ENCODE measurements around the gene NCR3LG1.

Gene NCR3LG1, protein sequence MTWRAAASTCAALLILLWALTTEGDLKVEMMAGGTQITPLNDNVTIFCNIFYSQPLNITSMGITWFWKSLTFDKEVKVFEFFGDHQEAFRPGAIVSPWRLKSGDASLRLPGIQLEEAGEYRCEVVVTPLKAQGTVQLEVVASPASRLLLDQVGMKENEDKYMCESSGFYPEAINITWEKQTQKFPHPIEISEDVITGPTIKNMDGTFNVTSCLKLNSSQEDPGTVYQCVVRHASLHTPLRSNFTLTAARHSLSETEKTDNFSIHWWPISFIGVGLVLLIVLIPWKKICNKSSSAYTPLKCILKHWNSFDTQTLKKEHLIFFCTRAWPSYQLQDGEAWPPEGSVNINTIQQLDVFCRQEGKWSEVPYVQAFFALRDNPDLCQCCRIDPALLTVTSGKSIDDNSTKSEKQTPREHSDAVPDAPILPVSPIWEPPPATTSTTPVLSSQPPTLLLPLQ

DNA sequence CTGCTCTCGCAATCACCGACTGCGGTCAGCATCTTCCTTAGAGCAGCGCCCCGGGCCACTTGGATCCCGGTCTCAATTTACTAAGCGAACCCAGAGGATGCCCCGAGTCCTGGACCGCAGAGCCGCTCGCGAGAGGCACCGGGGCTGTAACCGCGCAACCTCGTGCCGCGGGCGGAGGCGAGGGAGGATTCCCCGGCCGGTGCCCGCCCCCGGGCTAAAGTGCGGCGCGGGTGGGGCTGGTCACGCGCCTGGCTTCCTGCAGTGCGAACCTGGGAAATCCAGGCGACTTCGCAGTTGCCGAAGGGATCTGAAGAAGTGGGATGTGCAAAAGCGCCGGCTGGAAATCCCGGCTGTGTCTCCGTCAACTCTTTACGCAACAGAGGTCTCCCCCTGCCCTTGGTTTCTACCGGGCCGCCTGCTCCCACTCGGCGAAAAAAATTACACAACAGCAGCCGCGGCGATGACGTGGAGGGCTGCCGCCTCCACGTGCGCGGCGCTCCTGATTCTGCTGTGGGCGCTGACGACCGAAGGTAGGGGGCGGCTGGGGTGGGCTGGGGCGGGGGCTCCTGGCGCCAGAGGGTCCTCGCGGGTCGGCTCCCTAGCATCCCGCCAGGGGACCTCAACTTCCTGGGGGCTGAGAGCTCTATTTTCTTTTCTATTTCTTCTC is at the start of gene NCR3LG1:
Gene NCR3LG1 (plus strand): TSS at position 291 of the 667 bp plus-strand sequence. CDS start 170 bp downstream, at position 461.
- peak; percentile 9 for DNase-seq

DNA sequence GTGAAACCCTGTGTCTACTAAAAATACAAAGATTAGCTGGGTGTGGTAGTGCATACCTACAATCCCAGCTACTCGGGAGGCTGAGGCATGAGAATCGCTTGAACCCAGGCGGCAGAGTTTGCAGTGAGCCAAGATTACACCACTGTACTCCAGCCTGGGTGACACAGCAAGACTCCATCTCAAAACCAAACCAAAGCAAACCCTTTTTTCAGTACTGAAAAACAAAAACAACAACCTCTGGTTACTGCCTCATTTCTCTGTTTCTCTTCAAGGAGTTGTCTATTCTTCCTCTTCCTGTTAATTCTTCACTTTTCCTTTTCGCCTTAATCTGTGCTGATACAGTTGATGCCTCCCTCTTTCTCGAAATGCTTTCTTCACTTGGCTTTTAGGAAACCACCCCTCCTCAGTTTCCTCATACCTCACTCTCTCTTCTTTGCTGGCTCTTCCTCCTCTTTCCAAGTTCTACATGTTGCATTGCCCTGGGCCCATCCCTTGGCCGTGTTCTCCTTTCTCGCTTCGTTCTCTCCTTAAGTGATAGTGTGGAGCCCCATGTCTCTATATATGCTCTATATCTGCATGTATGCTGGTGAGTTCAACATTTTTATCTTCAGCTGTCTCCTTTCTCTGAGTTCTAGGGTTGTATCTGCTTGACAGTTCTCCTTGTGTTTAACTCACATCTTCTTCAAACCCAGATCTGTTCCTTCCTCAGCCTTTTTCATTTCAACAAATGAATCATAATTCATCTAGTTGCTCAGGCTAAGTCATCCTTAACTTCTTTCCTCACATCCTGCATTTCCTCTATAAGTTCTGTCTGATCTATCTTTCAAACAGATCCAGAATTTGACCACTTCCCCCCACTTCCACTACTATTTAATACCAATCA is 38.0 kb upstream of the NCR3LG1 start:
- DNase-seq, result no peak

DNA sequence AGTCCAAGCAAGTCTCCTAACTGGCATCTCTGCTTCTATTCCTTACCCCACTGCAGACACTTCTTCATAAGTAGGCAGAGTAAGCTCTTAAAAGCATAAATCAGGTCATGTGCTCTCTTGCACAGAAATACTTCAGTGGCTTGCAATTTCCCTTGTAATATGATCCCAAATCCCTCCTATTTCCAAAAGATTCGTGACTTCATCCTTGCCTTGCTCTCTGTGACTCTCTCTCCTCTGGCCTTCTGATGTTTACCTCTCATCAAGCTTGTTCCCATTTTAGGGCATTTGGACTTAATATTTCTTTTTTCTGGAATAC is 37.4 kb upstream of the NCR3LG1 start:
- DNase-seq, result no peak

DNA sequence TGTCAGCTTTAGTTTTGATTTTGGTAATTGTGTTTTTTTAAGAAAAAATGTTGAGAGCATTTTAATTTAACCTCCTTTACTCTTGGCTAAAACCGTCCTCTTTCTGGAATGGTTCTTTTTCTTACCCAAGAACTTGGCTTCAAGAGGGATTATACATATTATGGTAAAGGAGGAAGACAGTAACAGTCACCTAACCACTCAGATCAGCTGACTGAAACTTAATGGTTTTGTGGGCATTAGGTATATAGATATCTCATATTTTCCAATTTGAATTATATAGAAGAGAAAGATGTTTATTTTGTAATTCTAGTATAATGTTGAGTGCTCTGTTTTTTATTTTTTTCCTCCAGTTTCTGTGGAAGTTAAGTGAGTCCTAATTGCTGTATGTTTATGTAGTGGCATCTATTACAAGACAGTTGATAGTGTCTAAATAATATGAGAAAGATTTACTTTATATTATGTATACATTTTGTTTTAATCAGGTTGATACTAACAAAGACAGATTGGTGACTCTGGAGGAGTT is 36.6 kb upstream of the NCR3LG1 start:
- no peak for DNase-seq

DNA sequence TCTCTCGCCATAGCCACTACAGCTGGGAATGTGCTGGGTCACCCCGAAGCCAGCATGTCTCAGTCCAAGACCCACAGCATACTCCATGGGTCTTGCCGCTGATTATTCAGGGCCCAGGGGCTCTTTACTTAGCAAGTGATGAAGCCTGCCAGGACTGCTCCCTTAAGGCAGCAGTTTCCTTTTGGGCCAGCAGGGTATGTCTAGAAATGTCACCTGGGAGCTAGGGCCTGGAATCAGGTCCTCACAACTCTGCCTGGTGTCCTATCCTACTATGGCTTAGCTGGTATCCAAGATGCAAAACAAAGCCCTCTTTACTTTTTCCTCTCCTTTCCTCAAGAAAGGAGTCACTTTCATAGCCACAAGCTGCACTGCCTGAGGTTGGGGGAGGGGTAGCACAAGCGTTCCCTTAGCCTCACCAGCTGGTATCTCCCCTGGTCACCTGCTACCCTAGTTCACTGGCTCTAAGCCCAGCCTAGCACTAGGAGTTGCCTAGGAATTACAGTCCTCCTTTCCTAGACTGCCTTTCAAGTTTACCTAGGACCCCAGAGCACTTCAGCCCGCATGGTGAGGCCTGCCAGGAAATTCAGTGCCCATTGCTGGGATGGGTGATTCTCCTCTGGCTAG is 22.6 kb upstream of the NCR3LG1 start:
- DNase-seq, result no peak

DNA sequence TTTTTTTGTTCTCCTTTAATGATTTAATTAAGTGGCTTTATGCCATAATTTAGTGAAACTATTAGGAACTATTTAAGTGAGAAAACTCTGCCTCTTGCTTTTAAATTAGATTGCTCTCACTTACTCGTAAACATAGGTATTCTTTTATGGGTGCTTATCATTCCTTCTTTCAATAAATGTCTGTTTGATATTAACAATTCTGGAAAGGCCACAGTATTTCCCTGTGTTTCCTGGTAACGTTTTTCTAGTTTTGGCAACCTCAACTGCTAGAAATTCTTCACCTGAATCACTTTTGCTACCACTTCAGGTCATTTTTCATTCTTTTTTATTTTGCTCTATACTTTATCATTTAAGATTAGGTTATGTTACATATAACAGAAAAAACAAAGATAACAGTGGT is 19.9 kb upstream of the NCR3LG1 start:
- DNase-seq, result no peak

DNA sequence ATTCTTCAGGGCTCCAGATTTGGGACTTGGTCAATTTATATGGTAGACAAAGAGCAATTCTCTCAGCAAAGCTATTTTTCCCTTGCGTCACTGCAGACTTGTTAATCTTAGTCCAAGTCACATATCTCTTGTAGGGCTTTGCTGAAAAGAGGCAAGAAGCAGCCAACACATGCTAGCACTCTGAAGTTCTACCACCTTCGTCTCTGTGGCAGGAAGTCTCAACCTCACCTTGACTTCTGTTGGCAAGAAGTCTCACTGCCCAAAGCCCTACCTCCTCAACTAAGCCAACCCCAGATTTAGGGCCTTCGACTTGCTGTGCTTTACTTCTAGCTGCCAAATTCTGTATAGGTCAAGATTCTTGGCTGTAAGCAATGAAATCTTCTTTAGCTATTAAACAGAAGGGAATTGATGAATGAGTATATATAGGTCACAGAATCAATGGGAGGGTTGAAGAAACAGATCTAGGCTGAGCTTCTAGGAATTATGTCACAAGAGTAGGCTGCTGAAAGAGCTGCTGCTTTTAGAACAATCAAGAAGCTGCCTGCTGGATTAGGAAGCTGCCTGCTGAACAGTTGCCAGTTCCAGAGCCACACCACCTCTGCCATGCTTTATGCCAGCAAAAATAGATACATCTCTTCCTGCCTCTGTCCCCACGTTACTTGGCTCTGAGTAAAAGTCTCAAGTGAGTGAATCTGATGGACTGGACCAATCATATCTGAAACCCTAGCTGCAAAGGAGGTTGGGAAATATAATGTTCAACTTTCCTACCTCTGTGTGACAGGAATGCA is 17.6 kb upstream of the NCR3LG1 start:
- no peak for DNase-seq

DNA sequence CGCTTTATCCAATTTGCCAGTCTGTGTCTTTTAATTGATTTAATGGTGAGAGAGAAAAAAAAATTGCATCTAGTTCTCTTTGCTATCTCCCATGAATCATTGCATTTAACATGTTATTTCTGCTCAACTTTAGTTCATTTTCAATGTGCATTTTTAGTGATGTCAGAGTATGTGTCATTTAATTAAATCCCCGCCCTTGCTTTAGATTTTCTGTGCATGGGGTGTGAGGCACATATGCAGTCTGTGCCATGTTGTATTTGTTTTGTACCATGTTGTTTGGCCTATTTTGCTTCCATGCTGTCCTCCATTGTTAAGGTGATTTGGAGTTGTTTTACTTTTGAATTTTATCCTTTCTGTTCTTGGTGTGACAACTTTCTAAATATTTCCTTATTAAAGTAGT is 8.3 kb upstream of the NCR3LG1 start:
- DNase-seq, result no peak

DNA sequence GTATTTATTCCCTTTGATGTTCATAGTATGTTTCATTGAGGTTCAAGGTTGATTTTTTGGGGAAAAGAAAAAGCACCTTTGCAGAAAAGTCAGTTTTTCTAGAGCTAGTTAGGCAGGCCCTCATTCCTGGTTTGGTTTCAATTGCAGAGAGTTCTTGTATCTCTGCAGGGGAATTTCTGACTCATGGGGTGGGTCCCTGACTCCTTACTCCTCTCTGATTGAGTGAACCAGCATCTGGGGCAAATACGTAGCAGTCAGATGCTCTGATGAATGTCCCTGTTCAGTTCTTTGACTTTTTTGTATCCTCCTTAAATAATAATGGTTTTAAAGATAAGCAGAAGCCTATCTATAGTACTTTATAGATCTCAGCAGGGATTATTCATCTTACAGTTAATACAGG is 7.7 kb upstream of the NCR3LG1 start:
- DNase-seq, result no peak

DNA sequence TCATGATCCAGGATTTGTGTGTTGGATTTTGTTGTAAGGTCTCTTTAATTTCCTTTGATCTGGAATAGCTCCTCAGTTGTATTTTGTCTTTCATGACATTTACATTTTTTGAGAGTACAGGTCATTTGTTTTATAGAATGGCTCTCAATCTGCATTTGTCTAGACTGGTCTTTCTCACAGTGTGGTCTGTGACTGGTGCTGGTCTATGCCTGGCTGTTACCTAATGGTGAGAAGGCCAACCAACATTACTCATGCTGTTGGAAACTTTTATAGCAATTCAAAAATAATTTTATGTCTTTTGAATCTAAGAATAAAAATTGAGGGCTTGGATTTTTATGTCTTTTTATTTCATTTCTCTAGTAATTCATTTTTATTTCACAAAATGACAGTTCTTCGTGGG is 3.9 kb upstream of the NCR3LG1 start:
- no peak for DNase-seq

DNA sequence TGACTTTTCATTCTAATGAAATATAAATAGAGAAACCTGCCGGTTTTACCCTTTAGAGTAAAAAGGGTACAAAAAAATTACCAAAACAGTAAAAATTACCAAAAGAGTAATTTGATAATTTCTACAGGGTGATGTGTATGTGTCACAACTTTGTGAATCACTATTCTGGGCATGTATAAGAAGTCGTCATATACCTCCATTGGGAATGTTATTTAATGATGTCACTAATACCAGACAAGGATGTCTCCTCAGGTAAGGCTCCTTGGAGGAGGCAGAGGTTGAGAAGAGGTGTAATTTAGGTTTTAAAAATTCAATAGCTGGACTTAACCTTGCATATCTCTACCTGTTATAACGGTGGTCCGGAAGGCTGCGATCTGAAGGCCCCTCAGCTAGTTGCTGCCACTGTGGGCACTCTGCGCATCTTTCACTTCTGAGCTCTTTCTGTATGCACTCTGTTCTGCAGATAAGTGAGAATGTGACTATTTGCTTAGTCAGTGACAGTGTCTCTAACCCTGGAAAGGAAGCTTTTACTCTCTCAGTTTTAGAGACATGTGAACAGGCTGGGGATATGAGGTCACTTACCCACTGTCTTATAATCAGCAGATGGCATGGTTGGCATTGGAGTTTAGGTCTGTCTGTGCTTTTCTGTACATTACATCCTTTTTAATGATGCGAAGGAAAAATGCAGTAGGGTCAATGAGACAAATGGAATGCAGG is 987 bp upstream of the NCR3LG1 start:
- no peak for DNase-seq

DNA sequence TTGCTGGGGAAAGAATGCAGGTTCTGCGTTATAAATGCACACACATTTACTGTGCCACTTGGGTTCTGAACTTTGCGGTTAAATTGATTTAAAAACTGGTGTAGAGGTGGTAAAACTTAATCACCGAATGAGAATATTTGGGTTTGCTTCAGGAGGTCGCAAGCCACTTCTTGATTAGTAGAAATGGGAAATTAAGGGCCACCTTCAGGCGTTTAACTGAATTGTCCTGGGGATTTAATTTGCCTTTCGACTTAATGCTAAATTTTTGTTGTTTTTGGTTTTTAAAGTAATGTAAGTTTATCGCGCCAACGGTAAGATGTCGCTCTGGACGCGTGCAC is 459 bp upstream of the NCR3LG1 start:
- no peak for DNase-seq

DNA sequence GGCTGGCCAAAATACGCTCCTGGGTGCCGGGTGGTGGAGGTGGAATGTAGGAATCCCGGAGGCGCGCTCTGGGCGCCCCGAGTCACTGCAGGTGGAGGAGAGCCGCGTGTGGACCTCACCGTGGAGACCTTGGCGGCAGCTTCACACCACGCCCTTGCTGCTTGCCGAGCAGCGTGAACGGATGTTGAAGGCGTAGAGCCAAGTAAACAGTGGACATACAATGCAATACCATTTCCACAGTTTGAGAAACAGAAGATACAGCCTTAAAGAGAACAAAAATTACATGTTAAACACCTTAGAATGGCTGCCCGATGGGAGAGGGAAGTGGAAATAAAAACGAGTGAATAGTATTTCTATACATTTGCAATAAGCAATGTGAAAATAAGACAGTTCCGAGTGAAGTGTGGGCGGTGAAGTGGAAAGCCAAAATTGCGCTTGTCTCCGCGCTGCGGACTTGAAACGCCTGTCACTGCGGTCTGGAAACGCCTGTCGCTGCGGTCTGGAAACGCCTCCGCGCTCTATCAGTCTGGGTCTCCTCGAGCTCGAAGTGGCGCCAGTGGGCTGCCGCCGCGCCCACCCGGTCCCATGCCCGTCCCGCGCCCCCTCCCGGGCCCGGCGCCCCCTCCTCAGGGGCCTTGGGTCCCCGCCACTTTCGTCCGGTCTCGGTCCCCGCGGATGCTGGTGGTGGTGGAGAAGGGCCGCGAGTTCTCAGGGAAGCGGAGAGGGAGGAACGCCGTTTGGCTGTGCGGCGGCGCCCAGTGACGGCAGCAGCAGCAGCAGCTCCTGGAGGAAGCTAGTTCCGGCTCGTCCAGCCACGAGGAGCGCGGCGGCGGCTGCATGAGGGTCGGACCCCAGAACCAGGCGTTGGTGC is 1.6 kb downstream of the NCR3LG1 start:
- DNase-seq, result peak; percentile 21

DNA sequence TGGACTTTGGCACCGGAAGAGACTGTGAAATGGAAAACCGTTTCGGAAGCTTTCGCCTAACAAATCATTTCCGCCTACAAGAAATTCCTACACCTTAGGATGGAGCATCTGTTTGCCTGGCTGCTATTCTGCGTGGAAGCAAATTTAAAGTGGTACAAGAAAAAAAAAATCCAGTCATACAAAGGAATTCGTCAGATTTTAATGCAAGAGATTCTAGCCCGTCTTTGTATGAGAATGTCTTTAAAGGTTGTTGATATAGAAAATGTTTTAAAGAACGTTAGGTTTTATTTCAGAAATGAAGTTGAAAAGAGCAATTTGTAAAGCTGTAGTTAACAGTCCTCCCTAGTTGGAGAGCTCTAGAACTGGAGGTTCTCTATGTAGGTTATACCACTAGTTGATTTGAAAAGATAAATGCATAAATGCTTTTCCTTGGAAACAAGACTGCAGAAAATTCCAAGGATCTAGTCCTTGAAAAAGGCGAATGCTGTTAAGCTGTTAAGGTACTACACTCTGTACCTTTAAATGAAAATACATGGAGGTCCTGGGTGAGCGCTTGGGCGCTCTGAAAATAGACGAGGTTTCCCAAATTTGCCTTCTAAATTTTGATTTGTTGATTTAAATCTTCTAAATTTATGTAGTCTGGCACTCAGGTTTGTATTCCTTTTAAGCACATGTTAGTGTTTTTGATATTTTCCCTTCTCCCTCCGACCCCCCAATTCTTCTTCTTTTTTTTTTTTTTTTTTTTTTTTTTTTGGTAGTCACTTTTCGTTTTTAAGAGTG is 2.4 kb downstream of the NCR3LG1 start:
- no peak for DNase-seq

DNA sequence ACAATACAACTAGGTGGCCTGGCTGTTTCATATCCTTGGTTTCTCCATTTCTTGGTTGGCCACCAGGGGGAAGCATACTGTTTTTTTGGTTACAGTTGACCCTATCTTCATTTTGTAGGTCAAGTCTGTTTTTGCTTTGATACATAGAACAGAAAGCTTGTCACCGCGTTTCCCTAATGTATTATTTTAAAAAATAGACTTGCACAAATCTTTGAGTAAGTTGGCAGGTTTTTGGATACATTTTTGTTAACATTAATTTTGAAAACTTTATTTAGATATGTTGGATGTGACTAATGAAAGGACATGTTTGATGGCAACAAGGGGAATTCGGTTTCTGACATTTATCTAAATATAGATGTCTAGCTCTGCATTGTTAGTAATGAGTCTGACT is 3.0 kb downstream of the NCR3LG1 start:
- peak; percentile 44 for DNase-seq

DNA sequence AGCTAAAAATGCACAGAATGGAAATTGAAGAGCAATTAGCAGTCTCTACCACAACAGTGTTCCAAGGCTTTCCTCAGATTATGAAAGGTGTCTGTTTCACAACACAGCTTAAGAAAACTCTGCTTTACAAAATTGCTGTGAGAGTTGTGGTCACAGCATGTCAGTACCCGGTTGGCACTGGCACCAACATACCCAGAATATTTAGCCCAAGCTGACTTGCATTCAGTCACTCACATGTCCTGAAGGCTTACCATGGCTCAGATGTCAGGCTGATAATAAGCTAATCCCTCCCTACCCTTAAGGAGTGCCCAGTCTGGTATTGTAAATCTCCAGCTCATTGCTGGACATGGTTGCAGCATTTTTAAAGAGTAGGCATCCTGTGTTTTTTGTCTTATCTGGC is 14.9 kb downstream of the NCR3LG1 start:
- no peak for DNase-seq

DNA sequence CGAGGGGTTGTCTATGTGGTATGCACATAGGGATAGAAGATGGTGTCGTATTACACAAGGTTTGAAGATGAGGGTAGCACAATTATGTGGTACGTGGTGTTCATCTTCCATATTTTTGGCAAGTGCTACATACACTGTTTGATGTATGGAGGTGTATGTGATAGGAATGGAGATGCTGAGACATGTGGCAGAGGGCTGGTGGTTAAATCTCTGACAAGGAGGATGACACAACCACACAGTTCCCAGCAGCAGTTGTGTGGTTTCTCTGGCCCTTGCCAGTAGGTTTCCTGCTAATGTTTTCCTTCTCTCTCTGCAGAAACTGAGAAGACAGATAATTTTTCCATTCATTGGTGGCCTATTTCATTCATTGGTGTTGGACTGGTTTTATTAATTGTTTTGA is 17.0 kb downstream of the NCR3LG1 start:
- no peak for DNase-seq

DNA sequence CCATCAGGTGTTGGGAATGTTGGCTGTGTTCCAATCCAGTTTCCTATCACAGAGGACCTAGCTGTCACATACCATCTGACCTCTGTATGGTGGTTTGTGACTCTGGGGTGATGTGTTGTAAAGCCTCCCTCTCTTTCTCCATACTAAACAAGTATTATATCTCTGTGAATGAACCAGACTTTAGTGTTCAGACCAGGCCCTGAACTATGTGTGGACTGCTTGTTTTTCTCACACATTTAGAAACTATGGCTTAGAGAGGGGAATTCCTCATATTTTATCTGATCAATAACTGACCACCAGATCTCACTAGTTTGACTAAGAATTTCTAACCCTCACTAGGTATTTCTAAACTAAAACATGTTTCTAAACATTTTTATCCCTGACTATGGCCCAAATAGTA is 17.5 kb downstream of the NCR3LG1 start:
- DNase-seq, result no peak

DNA sequence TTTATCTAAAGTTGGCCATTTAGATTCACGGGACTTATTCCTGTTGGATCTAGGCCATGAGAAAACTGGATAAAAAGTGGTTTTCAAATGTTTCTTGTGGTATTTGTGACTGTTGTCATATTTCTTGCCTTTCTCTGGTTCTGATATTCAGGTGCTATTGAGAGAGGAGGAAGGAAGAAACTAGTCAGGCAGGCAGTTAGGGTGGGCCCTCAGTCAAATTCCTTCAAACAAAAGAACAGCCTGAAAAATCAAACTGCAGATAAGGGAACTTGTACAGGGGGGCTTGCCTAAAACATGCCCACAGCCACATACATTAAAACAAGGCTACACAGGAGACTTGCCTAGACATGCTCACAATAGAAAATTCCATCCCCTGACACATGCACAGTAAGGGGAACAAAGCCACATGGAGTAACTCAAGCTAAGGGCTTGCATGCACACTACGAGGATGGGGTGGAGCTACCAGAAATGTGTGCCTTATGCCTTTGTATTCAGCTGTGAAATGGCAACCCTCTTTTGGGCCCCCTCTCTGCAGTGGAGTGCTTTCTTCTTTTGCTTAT is 18.2 kb downstream of the NCR3LG1 start:
- no peak for DNase-seq
